SJCRH30 (cell line): Measurements from ENCODE around the gene ADGRG3. TPM values are rescaled to one million over a fixed set of nuclear protein-coding genes. Genes with fewer than 3 reads are reported as not detected.

ENCODE experiments used
- DNase-seq, 2 experiments: peaks; one replicate each; pipeline ENCODE4 v3.0.0-alpha.2; 2015 to 2020
- H3K27ac ChIP-seq: fragments of 250-450 bp; sonication (Bioruptor Pico); 2 replicates; pipeline ENCODE4 v1.5.1; 2020; ENCODE audit warnings: mild to moderate bottlenecking, moderate library complexity
- H3K27me3 ChIP-seq: fragments of 250-450 bp; sonication (Bioruptor Pico); 2 replicates; pipeline ENCODE4 v1.5.1; 2020; ENCODE audit warnings: mild to moderate bottlenecking, moderate library complexity
- H3K36me3 ChIP-seq: fragments of 250-450 bp; sonication (Bioruptor Pico); 2 replicates; pipeline ENCODE4 v1.5.1; 2020; ENCODE audit warnings: mild to moderate bottlenecking, moderate library complexity
- H3K4me1 ChIP-seq: fragments of 250-450 bp; sonication (Bioruptor Pico); 2 replicates; pipeline ENCODE4 v1.5.1; 2020; ENCODE audit warnings: mild to moderate bottlenecking, moderate library complexity
- H3K4me3 ChIP-seq: fragments of 250-450 bp; sonication (Bioruptor Pico); 2 replicates; pipeline ENCODE4 v1.5.1; 2020; ENCODE audit warnings: mild to moderate bottlenecking, moderate library complexity
- H3K9me3 ChIP-seq: fragments of 250-450 bp; sonication (Bioruptor Pico); replicated peaks from 2 replicates; pipeline ENCODE4 v1.5.1; 2020; ENCODE audit warnings: mild to moderate bottlenecking, moderate library complexity
- total RNA-seq: library from RNA; depleted of rRNA; stranded (reverse); fragments of >200 nt; shearing (Covaris generic); gene quantifications from 2 replicates; pipeline ENCODE4 v1.2.3, GENCODE V29; 2014

The ADGRG3 gene
- total RNA-seq, 1 experiment from 2014 or later, result not detected

GRCh38 chr16:57685633-57686032 lies 17.5 kb downstream of the ADGRG3 start:
- no peaks in the 10 kb centered on the region for H3K4me1 ChIP-seq
- H3K4me3 ChIP-seq, result no peak overlapping the region
- no peak overlapping the region for H3K27ac ChIP-seq
- DNase-seq, result no peak
- no peaks in the 10 kb centered on the region for H3K9me3 ChIP-seq
- H3K27me3 ChIP-seq, result peaks cover 42% of the 10 kb centered on the region
- H3K36me3 ChIP-seq, result no peaks in the 10 kb centered on the region

DNA sequence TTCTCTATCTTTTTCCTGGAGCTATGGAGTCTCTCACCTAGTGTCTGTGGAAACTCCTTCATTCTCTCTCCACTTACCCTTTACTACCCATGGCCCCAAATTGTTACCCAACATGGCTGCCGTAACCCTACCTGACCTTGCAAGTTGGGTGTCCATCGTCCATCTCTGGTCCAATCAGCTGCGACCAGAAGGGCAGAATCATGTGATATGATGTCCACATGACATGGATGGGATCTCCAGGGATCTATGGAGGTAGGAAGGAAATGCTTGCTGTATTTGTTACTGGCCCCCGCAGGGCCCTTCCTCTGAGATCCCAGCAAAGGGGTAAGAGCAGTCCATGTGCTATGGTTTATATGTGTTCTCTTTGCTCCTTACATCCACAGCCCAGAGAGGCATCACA lies 18.5 kb downstream of the ADGRG3 start:
- H3K4me3 ChIP-seq, result no peak overlapping the region
- H3K4me1 ChIP-seq, result no peaks in the 10 kb centered on the region
- no peaks in the 10 kb centered on the region for H3K36me3 ChIP-seq
- H3K27me3 ChIP-seq, result peaks cover 45% of the 10 kb centered on the region
- H3K9me3 ChIP-seq, result no peaks in the 10 kb centered on the region
- DNase-seq, result peak in 1 of 2 experiments; percentile 32
- H3K27ac ChIP-seq, result no peak overlapping the region

DNA sequence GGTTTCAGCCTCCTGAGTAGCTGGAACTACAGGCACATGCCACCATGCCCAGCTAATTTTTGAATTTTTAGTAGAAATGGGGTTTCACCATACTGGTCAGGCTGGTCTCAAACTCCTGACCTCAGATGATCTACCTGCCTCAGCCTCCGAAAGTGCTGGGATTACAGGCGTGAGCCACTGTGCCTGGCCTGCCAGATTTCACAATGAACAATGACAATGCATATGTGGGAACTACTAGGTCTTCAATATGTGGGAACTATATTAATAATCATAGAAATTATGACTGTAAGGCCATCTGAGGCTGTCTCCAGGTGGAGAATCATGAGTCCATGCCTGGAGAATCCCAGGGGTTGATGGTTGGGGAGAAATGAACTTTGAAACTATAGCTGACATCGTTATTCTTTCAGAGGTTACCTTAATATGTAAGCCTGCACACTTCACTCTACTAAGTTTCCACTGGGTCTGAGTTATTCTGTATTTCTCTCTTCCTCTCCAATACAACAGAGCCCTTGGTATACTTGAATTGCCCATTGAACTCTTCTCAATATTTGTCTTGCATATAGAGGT lies 19.3 kb downstream of the ADGRG3 start:
- H3K36me3 ChIP-seq, result no peaks in the 10 kb centered on the region
- no peak overlapping the region for H3K4me3 ChIP-seq
- H3K27me3 ChIP-seq, result peaks cover 47% of the 10 kb centered on the region
- no peak for DNase-seq
- H3K27ac ChIP-seq, result no peak overlapping the region
- no peaks in the 10 kb centered on the region for H3K9me3 ChIP-seq
- H3K4me1 ChIP-seq, result no peaks in the 10 kb centered on the region

- no peak for DNase-seq
- Histone ChIP-seq H3K9me3 (no peaks in the 10 kb centered on the region), H3K4me1 (no peaks in the 10 kb centered on the region), H3K4me3 (no peak overlapping the region), H3K27me3 (peaks cover 57% of the 10 kb centered on the region), H3K36me3 (no peaks in the 10 kb centered on the region), H3K27ac (no peak overlapping the region)
Measured at GRCh38 chr16:57688487-57688986, 20.4 kb downstream of the ADGRG3 start.

- DNase-seq, result no peak
- Histone ChIP-seq H3K27me3 (peaks cover 57% of the 10 kb centered on the region), H3K9me3 (no peaks in the 10 kb centered on the region)
Measured at GRCh38 chr16:57688987-57689761, 21.1 kb downstream of the ADGRG3 start.

GRCh38 chr16:57689762-57690558 lies 21.9 kb downstream of the ADGRG3 start:
- H3K4me3 ChIP-seq, result no peak overlapping the region
- H3K36me3 ChIP-seq, result no peaks in the 10 kb centered on the region
- peaks cover 56% of the 10 kb centered on the region for H3K27me3 ChIP-seq
- DNase-seq, result peak in 1 of 2 experiments; percentile 14
- H3K27ac ChIP-seq, result no peak overlapping the region
- no peaks in the 10 kb centered on the region for H3K4me1 ChIP-seq
- no peaks in the 10 kb centered on the region for H3K9me3 ChIP-seq

More at GRCh38 chr16:57688987-57689761, 21.1 kb downstream of the ADGRG3 start:
- Histone ChIP-seq H3K4me1 (no peaks in the 10 kb centered on the region), H3K4me3 (no peak overlapping the region), H3K27ac (no peak overlapping the region), H3K36me3 (no peaks in the 10 kb centered on the region)

DNA sequence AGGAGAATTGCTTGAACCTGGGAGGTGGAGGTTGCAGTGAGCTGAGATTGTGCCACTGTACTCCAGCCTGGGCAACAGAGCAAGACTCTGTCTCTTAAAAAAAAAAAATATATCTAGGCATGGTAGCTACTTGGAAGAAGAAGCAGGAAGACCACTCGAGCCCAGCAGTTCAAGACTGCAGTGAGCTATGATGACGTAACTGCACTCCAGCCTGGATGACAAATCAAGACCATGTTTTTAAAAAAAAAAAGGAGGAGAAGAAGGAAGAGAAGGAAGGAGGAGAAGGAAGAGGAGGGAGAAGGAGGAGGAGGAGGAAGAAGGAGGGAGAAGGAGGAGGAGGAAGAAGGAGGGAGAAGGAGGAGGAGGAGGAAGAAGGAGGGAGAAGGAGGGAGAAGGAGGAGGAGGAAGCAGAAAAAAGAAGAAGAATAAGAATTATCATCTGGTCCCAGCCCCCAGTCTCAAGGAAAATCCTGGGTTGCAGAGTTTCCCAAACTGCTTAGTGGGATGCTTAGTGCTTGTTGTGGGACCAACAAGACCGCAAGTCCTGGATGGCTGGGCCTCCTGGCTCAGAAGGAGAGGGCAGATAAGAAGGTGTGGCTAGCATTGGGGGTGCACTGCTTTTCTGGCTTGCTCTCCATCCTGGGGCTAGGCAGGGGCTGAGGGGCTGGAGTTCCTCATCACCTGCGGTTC lies 22.8 kb downstream of the ADGRG3 start:
- peaks cover 53% of the 10 kb centered on the region for H3K27me3 ChIP-seq
- no peak overlapping the region for H3K4me3 ChIP-seq
- no peak for DNase-seq

GRCh38 chr16:57692636-57693035 lies 24.5 kb downstream of the ADGRG3 start:
- Histone ChIP-seq H3K9me3 (no peaks in the 10 kb centered on the region), H3K27me3 (peaks cover 49% of the 10 kb centered on the region), H3K4me1 (no peaks in the 10 kb centered on the region), H3K4me3 (no peak overlapping the region), H3K27ac (no peak overlapping the region), H3K36me3 (no peaks in the 10 kb centered on the region)
- no peak for DNase-seq

More for the DNA sequence above, 22.8 kb downstream of the ADGRG3 start:
- Histone ChIP-seq H3K36me3 (no peaks in the 10 kb centered on the region), H3K27ac (no peak overlapping the region), H3K4me1 (no peaks in the 10 kb centered on the region), H3K9me3 (no peaks in the 10 kb centered on the region)

DNA sequence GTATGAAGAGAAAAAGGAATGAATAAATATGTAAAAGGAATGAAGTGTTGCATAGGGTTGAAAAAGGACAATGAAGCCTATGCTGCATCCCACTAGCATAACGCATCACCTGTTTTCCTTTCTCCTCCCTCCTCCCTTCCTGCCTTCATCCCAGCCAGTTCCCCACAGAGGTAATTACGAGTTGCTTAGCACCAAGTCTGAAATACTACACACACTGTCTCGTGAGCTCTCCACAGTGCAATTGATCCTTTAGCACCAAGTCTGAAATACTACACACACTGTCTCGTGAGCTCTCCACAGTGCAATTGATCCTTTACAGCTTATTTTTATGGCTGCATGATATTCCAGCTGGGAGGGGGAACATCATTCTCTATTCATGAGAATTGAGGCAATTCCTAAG lies 25.4 kb downstream of the ADGRG3 start:
- H3K4me1 ChIP-seq, result no peaks in the 10 kb centered on the region
- H3K9me3 ChIP-seq, result no peaks in the 10 kb centered on the region
- H3K27ac ChIP-seq, result no peak overlapping the region
- H3K27me3 ChIP-seq, result peaks cover 50% of the 10 kb centered on the region
- no peaks in the 10 kb centered on the region for H3K36me3 ChIP-seq
- no peak overlapping the region for H3K4me3 ChIP-seq
- no peak for DNase-seq

DNA sequence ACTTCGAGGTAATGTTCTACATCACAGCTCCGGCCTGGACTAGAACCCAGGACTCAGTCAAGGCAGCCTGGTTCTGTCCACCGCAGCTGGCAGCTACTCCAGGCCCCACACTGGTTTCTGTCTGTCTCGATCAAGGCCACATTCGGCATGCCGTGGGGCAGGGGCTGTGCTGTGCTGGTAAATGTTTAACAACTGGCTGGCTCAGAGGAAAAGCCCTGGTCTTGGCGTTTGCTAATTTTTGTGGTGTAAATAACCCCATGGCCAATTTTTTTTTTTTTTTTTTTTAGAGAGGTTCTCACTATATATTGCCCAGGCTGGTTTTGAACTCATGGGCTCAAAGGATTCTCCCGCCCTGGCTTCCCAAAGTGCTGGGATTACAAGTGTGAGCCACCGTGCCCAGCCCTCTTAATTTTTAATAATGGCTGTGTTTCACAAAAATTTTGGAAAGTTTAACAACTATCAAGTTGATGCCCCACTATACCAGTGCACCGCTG lies 26.2 kb downstream of the ADGRG3 start:
- Histone ChIP-seq H3K36me3 (no peaks in the 10 kb centered on the region), H3K27me3 (peaks cover 52% of the 10 kb centered on the region), H3K4me1 (no peaks in the 10 kb centered on the region), H3K9me3 (no peaks in the 10 kb centered on the region), H3K27ac (no peak overlapping the region), H3K4me3 (no peak overlapping the region)
- no peak for DNase-seq

DNA sequence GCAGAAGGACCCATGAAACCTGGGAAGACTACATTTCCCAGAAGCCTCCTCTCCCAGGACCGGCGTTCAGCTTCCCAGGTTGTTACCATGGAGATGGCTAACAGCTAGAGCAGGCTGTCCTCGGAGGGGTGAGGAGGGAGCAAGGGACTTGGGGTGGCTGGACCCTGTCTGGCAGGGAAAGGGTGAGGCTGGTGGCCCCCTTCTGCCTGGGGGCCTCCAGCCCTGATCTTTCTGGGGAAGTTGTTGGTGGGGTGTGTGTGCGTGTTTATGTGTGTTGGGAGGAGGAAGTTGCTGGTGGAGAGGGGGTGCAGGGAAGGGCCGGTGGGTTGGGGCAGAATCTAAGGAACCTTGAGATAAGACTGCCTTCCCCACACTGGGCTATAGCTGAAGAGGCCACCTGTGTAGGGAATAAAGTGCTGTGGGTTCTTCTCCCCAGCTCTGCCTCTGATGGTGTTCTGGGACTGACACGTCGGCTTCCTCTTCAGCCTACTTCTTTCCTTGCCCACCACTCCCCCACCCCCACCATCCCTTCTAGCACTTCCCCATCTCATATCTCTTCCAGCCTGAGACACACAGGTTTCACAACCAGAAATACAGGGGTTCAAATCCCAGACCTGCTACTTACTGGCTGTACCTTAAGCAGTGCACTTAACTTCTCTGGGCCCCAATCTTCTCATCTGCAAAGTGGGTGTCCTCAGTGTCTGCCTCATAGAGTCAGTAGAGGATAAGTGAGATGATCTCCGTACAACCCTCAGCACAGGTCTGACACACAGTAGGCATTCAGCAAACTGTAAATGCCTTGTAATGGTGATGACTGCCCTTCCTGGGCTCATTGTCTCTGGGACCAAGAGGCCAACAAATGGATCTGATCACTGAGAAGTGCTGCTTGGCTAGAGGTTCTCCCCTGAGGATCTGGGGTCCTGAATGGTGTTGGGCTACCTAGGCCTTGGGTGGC lies 26.9 kb downstream of the ADGRG3 start, which contains the start of gene DRC7:
Gene DRC7, plus strand, starts transcription at position 82 of the 955 bp plus-strand sequence. CDS start 3,144 bp downstream, outside the sequence.
- DNase-seq, result peak; percentile 32 to 56
- no peak within 1 kb of the TSS for H3K27ac ChIP-seq
- H3K4me1 ChIP-seq, result no peaks in the 10 kb centered on the region
- H3K27me3 ChIP-seq, result peaks cover 55% of the 10 kb centered on the region
- H3K4me3 ChIP-seq, result no peak within 1 kb of the TSS
- H3K9me3 ChIP-seq, result no peaks in the 10 kb centered on the region
- H3K36me3 ChIP-seq, result no peaks in the 10 kb centered on the region

DNA sequence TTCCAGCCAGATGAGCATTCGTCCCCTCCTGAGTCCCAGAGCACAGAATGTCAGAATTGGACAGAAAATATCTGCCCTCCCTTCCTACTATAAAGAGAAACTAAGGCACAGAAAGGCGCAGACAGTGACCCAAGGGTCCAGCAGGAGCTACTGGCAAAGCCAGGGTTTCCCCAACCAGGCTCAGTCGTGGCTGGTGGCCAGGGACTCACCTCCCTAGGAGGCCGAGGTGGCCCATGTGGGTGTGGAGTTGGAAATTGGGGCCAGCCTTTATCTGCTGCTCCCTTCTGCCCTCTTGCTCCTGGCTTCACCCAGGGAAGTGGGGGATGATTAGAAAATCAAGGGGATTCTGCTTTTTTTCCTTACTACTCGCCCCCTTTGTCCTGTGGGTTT lies 27.6 kb downstream of the ADGRG3 start:
- Histone ChIP-seq H3K27me3 (peaks cover 54% of the 10 kb centered on the region), H3K9me3 (no peaks in the 10 kb centered on the region), H3K36me3 (no peaks in the 10 kb centered on the region), H3K27ac (no peak overlapping the region), H3K4me3 (no peak overlapping the region), H3K4me1 (no peaks in the 10 kb centered on the region)
- DNase-seq, result no peak

DNA sequence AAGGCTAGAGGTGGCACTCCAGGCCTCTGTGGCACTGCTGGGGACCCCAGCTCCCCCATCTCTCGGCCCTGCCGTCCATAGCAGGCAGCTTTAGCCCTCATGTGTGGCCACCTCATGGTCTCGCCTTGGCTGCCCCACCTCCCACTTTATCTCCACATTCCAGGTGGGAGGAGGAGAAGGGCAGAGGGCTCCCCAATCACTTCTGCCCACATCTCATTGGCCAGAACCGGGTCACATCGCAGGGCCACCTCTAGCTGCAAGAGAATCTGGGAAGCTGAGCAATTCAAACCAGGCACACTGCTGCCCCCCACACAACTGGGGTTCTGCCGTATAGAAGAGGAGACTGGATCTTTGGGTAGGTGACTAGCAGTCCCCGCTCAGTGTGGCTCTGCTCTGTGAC lies 28.1 kb downstream of the ADGRG3 start:
- no peak for DNase-seq
- Histone ChIP-seq H3K36me3 (no peaks in the 10 kb centered on the region), H3K27me3 (peaks cover 60% of the 10 kb centered on the region), H3K27ac (no peak overlapping the region), H3K9me3 (no peaks in the 10 kb centered on the region), H3K4me1 (no peaks in the 10 kb centered on the region), H3K4me3 (no peak overlapping the region)
